ENCODE data around the gene L3MBTL2.

The L3MBTL2 gene

DNA sequence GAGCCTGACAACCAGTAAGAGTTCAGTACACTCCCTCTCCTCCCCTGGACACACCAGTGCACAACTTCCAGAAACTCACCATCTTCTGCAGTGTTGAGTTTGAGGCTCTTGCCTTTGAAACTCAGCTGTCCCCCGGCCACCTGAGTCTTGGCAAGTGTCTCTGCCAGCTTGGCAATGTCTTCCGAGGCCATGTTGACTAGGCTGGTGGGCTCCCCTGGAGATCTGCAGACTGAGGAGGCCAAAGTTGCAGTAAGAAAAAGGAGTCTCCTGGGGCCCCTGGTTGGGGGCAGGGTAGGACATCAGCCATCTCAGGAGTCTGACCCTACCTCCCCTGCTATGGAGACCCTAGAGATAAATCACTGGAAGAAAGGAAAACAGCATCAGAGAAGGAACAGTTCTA is 75.7 kb downstream of the L3MBTL2 start:
- no peak for DNase-seq

Data from activated effector memory CD4-positive, alpha-beta T cell treated with Interleukin-2 at 50 U/mL for 16 hours (primary cell).